Measurements from ENCODE around the gene A1BG. TPM values are rescaled to one million over a fixed set of nuclear protein-coding genes. Genes with fewer than 3 reads are reported as not detected.

Gene A1BG
- polyA plus RNA-seq = 10 to 100 TPM; 12.8 to 38.3 (median 14.1) TPM

GRCh38 chr19:58352760-58353671, at the start of gene A1BG:
TSS of gene A1BG (minus strand) at chr19:58353492. CDS start at chr19:58353437, 55 bp downstream.
- 71 to 82% (median 79%) methylated on average over 26 of the region's 26 CpGs for WGBS, 3 donors
- H3K27ac ChIP-seq (ENCODE audit: low read depth, low read length) = no peak within 1 kb of the TSS

DNA sequence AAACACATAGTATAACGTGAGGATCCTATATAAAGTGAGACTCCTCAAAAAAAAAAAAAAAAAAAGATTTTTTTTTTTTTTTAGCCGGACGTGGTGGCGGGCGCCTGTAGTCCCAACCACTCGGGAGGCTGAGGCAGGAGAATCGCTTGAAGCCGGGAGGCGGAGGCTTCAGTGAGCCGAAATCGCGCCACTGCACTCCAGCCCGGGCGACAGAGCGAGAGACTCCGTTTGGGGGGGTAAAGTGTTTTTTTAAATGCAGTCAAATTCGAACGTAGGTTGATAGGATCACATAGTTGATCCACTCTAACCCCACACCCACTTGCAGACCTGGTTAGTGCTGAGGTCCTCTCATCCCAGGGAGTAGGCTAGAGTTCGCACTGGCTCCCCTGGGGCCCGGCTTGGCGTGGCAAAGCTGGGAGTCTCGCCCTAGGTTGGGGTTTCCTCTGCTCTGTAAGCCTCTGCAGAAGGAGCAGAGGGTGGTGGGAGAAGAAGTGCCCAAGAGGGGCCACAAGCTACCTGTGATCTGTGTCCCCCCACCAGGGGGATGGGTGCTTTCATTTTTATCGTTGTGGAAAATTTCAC, 48.6 kb upstream of the A1BG start:
- WGBS, 3 donors = 25 to 37% (median 28%) methylated on average over 20 to 23 of the region's 23 CpGs
- H3K27ac ChIP-seq (ENCODE audit: low read depth, low read length) = no peak overlapping the region

GRCh38 chr19:58400916-58401839, 47.9 kb upstream of the A1BG start:
- 1 to 3% (median 2%) methylated on average over 72 to 80 of the region's 80 CpGs for WGBS, 3 donors
- H3K27ac ChIP-seq (ENCODE audit: low read depth, low read length) = no peak overlapping the region

DNA sequence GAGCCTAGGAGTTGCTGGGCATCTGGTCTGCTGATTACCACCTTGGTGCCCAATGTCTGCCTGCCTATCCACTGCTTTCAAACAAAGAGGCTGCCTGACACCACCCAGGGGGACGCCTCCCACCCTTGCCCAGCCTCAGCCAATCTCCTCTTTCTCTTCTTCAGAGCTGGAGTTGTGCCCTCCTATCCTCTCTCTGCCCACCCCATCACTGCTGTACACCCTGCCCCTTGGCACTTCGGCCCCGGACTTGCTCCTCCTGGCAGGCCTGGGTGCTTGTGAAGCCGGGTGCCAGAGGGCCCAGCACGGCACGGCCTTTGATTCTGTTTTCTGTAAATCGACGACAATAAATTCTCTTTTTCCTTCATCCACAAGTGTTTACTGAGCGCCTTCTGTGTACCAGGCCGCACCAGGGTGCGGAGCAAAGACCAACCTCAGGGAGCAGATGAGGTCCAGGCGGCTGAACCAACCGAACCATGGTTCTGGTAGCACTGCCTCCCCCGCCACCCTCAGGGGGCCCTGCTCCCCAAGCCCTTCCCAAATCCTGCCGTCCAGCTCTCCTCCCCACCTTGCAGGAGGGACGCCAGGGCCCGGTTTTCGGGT, 47.1 kb upstream of the A1BG start:
- H3K27ac ChIP-seq (ENCODE audit: low read depth, low read length) = no peak overlapping the region
- WGBS, 3 donors = 43 to 55% (median 51%) methylated on average over 18 of the region's 18 CpGs

DNA sequence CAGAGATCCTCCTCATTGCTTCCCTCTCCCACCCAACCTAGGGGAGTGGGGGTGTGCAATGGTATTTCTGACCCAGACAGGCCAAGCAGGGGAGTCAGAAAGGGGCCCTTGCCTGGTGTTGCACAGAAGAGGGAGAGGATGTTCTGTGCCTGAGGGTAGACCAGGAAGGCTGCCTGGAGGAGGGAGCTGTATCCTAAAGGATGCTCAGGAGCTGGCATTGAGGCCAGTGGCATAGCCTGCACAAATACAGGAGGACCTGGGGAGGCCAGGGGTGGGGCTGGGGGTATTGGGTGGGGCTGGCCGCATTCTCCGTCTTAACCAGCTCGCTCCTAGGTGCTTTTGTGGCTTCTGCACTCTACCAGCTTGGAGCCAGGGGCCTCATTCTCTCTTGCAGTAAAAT, 46.6 kb upstream of the A1BG start:
- H3K27ac ChIP-seq (ENCODE audit: low read depth, low read length) = no peak overlapping the region
- 96 to 99% (median 97%) methylated on average over 3 of the region's 3 CpGs for WGBS, 3 donors

DNA sequence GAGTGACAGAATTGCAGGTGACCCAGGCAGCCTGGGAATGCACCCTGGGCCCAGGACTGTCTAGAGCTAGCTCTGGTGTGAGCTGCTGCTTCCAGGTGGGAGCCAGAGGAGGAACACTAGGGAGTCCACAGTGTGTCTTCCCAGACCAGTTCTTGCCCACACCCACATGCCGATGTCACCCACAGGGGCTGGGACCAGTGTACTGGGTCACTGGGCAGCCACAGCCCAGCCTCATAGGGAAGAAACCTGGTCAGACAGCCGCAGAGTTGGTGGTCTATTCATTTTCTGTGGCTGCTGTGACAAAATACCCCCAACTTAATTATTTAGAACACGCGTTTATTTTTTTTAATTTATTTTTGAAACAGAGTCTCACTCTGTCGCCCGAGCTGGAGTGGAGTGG, 45.3 kb upstream of the A1BG start:
- no peak overlapping the region for H3K27ac ChIP-seq (ENCODE audit: low read depth, low read length)
- WGBS, 3 donors = 93 to 96% (median 95%) methylated on average over 6 of the region's 6 CpGs

GRCh38 chr19:58398087-58398486, 44.8 kb upstream of the A1BG start:
- H3K27ac ChIP-seq (ENCODE audit: low read depth, low read length) = no peak overlapping the region
- 72 to 85% (median 83%) methylated on average over 4 of the region's 4 CpGs for WGBS, 3 donors

- H3K27ac ChIP-seq (ENCODE audit: low read depth, low read length) = no peak overlapping the region
- WGBS, 3 donors = 59 to 68% (median 67%) methylated on average over 7 of the region's 7 CpGs
Observed at GRCh38 chr19:58397533-58398037, 44.3 kb upstream of the A1BG start.

- 26 to 29% (median 27%) methylated on average over 51 to 58 of the region's 58 CpGs for WGBS, 3 donors
Observed at GRCh38 chr19:58396691-58397532, 43.6 kb upstream of the A1BG start.

DNA sequence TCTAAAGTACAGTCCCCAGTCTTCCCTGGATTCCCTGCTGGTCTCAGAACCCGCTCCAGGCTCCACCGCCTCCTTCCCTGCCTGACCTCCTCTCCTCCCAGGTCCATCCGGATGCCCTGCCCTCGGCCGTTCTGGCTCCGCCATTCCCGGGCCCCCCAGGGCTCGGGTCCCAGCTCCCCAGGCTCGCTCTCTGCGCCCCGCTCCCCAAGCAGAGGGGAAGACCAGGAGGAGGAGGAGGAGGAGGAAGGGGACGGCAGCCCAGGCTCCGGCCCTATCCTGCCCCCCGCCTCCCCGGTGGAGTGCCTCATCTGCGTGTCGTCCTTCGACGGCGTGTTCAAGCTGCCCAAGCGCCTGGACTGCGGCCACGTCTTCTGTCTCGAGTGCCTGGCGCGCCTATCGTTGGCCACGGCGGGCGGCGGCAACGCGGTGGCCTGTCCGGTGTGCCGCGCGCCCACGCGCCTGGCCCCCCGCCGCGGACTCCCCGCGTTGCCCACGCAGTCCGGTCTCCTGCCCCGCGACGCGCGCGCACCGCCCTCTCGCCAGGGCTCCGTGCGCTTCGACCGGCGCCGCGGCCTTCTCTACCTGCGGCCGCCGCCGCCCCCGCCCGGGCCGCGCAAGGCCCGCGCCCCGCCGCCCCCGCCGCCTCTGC, 42.8 kb upstream of the A1BG start:
- H3K27ac ChIP-seq (ENCODE audit: low read depth, low read length) = no peak overlapping the region
- 4 to 6% (median 5%) methylated on average over 26 to 75 of the region's 75 CpGs for WGBS, 3 donors

More at GRCh38 chr19:58396691-58397532, 43.6 kb upstream of the A1BG start:
- H3K27ac ChIP-seq (ENCODE audit: low read depth, low read length) = no peak overlapping the region

GRCh38 chr19:58395220-58395978, 42.1 kb upstream of the A1BG start, which contains the start of gene RNF225:
TSS of gene RNF225 (plus strand) at chr19:58395656. CDS start at chr19:58396090, 434 bp downstream.
- no peak within 1 kb of the TSS for H3K27ac ChIP-seq (ENCODE audit: low read depth, low read length)
- WGBS, 3 donors = 27 to 45% (median 39%) methylated on average over 20 to 21 of the region's 21 CpGs

GRCh38 chr19:58394821-58395219, 41.5 kb upstream of the A1BG start:
- H3K27ac ChIP-seq (ENCODE audit: low read depth, low read length) = no peak overlapping the region
- WGBS, 3 donors = 59 to 69% (median 69%) methylated on average over 3 of the region's 3 CpGs

DNA sequence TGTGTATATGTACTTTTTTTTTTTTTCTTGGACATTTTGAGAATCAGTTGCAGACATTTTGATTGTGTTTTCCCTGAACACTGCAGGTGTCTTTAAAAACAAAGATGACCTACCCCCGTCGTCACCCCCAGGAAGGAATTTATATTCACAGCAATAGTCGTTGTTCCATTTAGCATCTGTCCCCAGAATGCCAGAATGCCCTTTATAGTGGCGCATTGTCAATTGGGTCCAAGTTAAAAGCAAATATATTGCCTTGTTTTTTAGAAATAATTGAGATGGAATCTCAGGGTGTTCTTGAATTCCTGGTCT, 40.4 kb upstream of the A1BG start:
- WGBS, 3 donors = 85 to 92% (median 88%) methylated on average over 4 of the region's 4 CpGs
- H3K27ac ChIP-seq (ENCODE audit: low read depth, low read length) = no peak overlapping the region

GRCh38 chr19:58392945-58393724, 39.8 kb upstream of the A1BG start:
- no peak overlapping the region for H3K27ac ChIP-seq (ENCODE audit: low read depth, low read length)
- WGBS, 3 donors = 90 to 92% (median 92%) methylated on average over 26 of the region's 26 CpGs

DNA sequence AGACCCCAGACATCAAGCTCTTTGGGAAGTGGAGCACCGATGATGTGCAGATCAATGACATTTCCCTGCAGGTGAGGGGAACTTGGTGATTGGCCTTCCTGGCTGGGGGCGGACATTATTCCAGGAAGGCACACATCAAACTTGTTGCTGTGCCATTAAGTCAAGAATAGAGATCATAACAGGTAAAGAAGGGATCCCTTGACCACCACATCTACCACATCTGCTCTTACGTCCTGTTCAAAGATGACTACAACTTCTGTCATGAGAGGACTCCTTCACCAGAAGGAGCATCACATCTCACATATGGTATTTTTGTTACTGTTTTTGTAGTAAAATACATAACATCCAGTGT, 34.9 kb upstream of the A1BG start:
- 56 to 84% (median 81%) methylated on average over 3 of the region's 3 CpGs for WGBS, 3 donors
- no peak overlapping the region for H3K27ac ChIP-seq (ENCODE audit: low read depth, low read length)

All from adipose tissue (tissue), 3 donors.